ENCODE data around the gene KLHL24. TPM values are rescaled to one million over a fixed set of nuclear protein-coding genes. Genes with fewer than 3 reads are reported as not detected.

KLHL24 gene
- total and polyA plus RNA-seq, 2 of the 4 experiments (the other 2 are of a cell fraction): 5.7 to 25.6 TPM

GRCh38 chr3:183613366-183614285 lies 21.8 kb upstream of the KLHL24 start:
- intact Hi-C loops (cut with micrococcal nuclease): no loop called here
- no peak for TF ChIP-seq MAZ (IDR thresholded peaks at IDR 0.05; ENCODE audit: borderline replicate concordance, low read depth, low read length)
- H2AK9ac ChIP-seq (replicated peaks; ENCODE audit: low read depth, low read length, poor library complexity): no peak overlapping the region
- no peak overlapping the region for H3K4me3 ChIP-seq (ENCODE audit: insufficient read depth, low read depth, low read length)
- H2BK5ac ChIP-seq (ENCODE audit: low read depth, low read length, poor library complexity, severe bottlenecking): no peak overlapping the region
- no peak overlapping the region for H3K4ac ChIP-seq (ENCODE audit: low read depth, low read length)
- DNase-seq (no peak), ATAC-seq (ENCODE audit: low read depth) (peak; percentile 65)
- H2BK15ac ChIP-seq (ENCODE audit: low read depth, low read length): no peak overlapping the region
- no peak overlapping the region for H3K56ac ChIP-seq (ENCODE audit: extremely low read depth, insufficient read depth, low read length)
- H3K27ac ChIP-seq (ENCODE audit: insufficient read depth, low read length): no peak overlapping the region
- no peak overlapping the region for H3K18ac ChIP-seq (ENCODE audit: low read depth, low read length)
- H4K91ac ChIP-seq (ENCODE audit: insufficient read depth, low read depth, low read length): no peak overlapping the region
- H3K9ac ChIP-seq (ENCODE audit: low read depth, low read length): no peak overlapping the region
- H4K20me1 ChIP-seq (ENCODE audit: insufficient read depth, low read length): no peaks in the 10 kb centered on the region
- no peaks in the 10 kb centered on the region for H3K9me1 ChIP-seq (ENCODE audit: insufficient read depth, low read length)
- H3K79me1 ChIP-seq (ENCODE audit: low read depth in 1 of 2, low read length in 2 of 2): no peaks in the 10 kb centered on the region
- H3K4me2 ChIP-seq (ENCODE audit: low read depth, low read length): no peak overlapping the region
- 36% methylated on average over 4 of the region's 7 CpGs; no CpG with 5 or more reads in 1 of the 2 experiments for WGBS, 2 experiments (ENCODE audit: extremely low coverage in 2 of 2, insufficient read length in 1 of 2)
- H4K8ac ChIP-seq (ENCODE audit: low read depth in 2 of 2, low read length in 2 of 2): no peak overlapping the region
- dilution Hi-C loops (cut with HindIII; ENCODE audit: low sequenced_read_pairs, unreplicated experiment): no loop called here
- H2BK120ac ChIP-seq (ENCODE audit: low read depth, low read length): no peak overlapping the region
- ChIA-PET CTCF (no interaction called here), POLR2A (ENCODE audit: unreplicated experiment) (no interaction called here)
- in situ Hi-C loops (cut with MboI; ENCODE audit: low sequenced_read_pairs): no loop called here
- no TSS peak for BruUV-seq (replicated peaks)
- H3K14ac ChIP-seq (replicated peaks; ENCODE audit: low read depth, low read length): no peak overlapping the region
- no peaks in the 10 kb centered on the region for H3K36me3 ChIP-seq (ENCODE audit: control insufficient read depth, insufficient read depth, low read length)
- H2AFZ ChIP-seq (replicated peaks; ENCODE audit: low read length, poor library complexity): no peak overlapping the region
- H3K4me1 ChIP-seq (ENCODE audit: control insufficient read depth, insufficient read depth, low read length): no peaks in the 10 kb centered on the region
- H3K9me3 ChIP-seq (ENCODE audit: control insufficient read depth, insufficient read depth, low read length): no peaks in the 10 kb centered on the region
- H2BK20ac ChIP-seq (ENCODE audit: low read depth, low read length): no peak overlapping the region
- H3K27me3 ChIP-seq (ENCODE audit: control insufficient read depth, insufficient read depth, low read length): peaks cover 8% of the 10 kb centered on the region
- no peak overlapping the region for H3K23ac ChIP-seq (ENCODE audit: low read depth, low read length)
- H2AK5ac ChIP-seq (ENCODE audit: low read depth, low read length): no peak overlapping the region
- no peak overlapping the region for H4K5ac ChIP-seq (ENCODE audit: low read depth, low read length)
